T-cell (primary cell): Measurements from ENCODE around the gene SEZ6L2. TPM values are rescaled to one million over a fixed set of nuclear protein-coding genes. Genes with fewer than 3 reads are reported as not detected.

Experiments used
- ATAC-seq, 4 experiments: fragments of 200-7000 bp in 3 of 4; fragments of 150-1000 bp in 1 of 4; cut with Tn5 transposase; replicated peaks in 1 of 4; 1 replicate in 3 of 4; 2 replicates in 1 of 4; pipeline ENCODE4 v1.10.0; 2021; ENCODE audit warnings: moderate library complexity in 3 of 4, mild to moderate bottlenecking in 2 of 4, moderate number of reproducible peaks in 1 of 4
- CTCF ChIA-PET, 2 donors: fragments of 300-600 bp; sonication (Branson Sonifier 250); formaldehyde crosslinking; loops; one replicate each; lab custom pipeline; 2022; ENCODE audit warnings: antibody characterized with exemption in 2 of 2; lab: Charles Lee
- POLR2A ChIA-PET, 2 donors: fragments of 300-600 bp; sonication (Branson Sonifier 250); formaldehyde crosslinking; loops; one replicate each; lab custom pipeline; 2022; ENCODE audit warnings: antibody characterized with exemption in 2 of 2; lab: Charles Lee
- DNase-seq, 35 experiments: peaks; one replicate each; pipeline versions ENCODE4 v3.0.0 to v3.0.0-alpha.2; 2013 to 2023
- H3K27ac ChIP-seq: one replicate; pipeline ENCODE4 v1.5.1; 2013; ENCODE audit warnings: low read length
- H3K27me3 ChIP-seq, 2 experiments: replicated peaks in 1 of 2; 1 replicate in 1 of 2; 2 replicates in 1 of 2; pipeline versions ENCODE4 v1.6.1 to v1.7.0; 2013; ENCODE audit warnings: low read length in 1 of 2, mixed read lengths in 1 of 2; ENCODE audit not compliant: control insufficient read depth in 2 of 2, insufficient read depth in 2 of 2; ENCODE audit errors: extremely low read depth in 1 of 2
- H3K36me3 ChIP-seq, 2 donors: 1 replicate in 1 of 2; 2 replicates in 1 of 2; pipeline versions ENCODE4 v1.6.1 to v1.7.0; 2013; ENCODE audit warnings: low read length in 1 of 2; ENCODE audit not compliant: control insufficient read depth in 2 of 2, insufficient read depth in 1 of 2; ENCODE audit errors: extremely low read depth in 1 of 2
- H3K4me1 ChIP-seq, 2 experiments: 1 replicate in 1 of 2; 2 replicates in 1 of 2; pipeline versions ENCODE4 v1.6.1 to v1.7.0; 2013; ENCODE audit warnings: low read length in 2 of 2, mixed read lengths in 1 of 2; ENCODE audit not compliant: insufficient read depth in 2 of 2, control insufficient read depth in 1 of 2; ENCODE audit errors: extremely low read depth in 1 of 2
- H3K4me3 ChIP-seq, 2 donors: 1 replicate in 1 of 2; 2 replicates in 1 of 2; pipeline versions ENCODE4 v1.5.1 to v1.7.0; 2013; ENCODE audit warnings: mild to moderate bottlenecking in 2 of 2, low read length in 1 of 2, moderate library complexity in 1 of 2; ENCODE audit not compliant: control insufficient read depth in 1 of 2; ENCODE audit errors: extremely low read depth in 1 of 2
- H3K9me3 ChIP-seq: 2 replicates; pipeline ENCODE4 v1.7.0; 2013
- H3K27ac Mint-ChIP-seq, 2 donors: one replicate each; pipeline ENCODE4 v1.8.0; 2020 to 2021; ENCODE audit warnings: mild to moderate bottlenecking in 2 of 2, mixed read lengths in 2 of 2
- H3K27me3 Mint-ChIP-seq, 2 donors: one replicate each; pipeline ENCODE4 v1.8.0; 2021 to 2022; ENCODE audit warnings: mixed read lengths in 2 of 2
- H3K36me3 Mint-ChIP-seq: one replicate; pipeline ENCODE4 v1.8.0; 2021; ENCODE audit warnings: mixed read lengths
- H3K4me1 Mint-ChIP-seq, 3 donors: one replicate each; pipeline ENCODE4 v1.8.0; 2020 to 2022; ENCODE audit warnings: mixed read lengths in 3 of 3, mild to moderate bottlenecking in 1 of 3
- H3K4me3 Mint-ChIP-seq, 3 donors: one replicate each; pipeline ENCODE4 v1.8.0; 2020 to 2022; ENCODE audit warnings: mild to moderate bottlenecking in 3 of 3, mixed read lengths in 3 of 3, moderate library complexity in 3 of 3
- H3K9me3 Mint-ChIP-seq, 3 donors: one replicate each; pipeline ENCODE4 v1.8.0; 2020 to 2022; ENCODE audit warnings: mixed read lengths in 3 of 3
- WGBS: methylation state at CpG from one replicate; pipeline ENCODE4 v1.1.5; 2013; ENCODE audit warnings: missing lambda C conversion rate; ENCODE audit not compliant: insufficient coverage; 5-methylcytosine and 5-hydroxymethylcytosine counted together
- total RNA-seq, 35 experiments: library from RNA in 6 of 35; stranded (reverse) in 6 of 35; fragments of 120-200 nt in 1 of 35; gene quantifications; one replicate each; pipeline versions ENCODE4 v1.2.1 to v1.2.4 and lab custom pipeline; 2013 to 2026

The SEZ6L2 gene
- total RNA-seq, 5 donors from 2014 or later (not counting 1 experiment from before 2014, with no cell fraction given): 0.16 to 0.82 (median 0.47) TPM; not detected in 2

GRCh38 chr16:29863669-29863984, 35.7 kb downstream of the SEZ6L2 start:
- Mint-ChIP-seq H3K36me3 (peaks cover 18% of the 10 kb centered on the region), H3K27ac (peak overlapping the region; percentile 99 to 100), H3K4me3 (peak overlapping the region in 2 of 3 donors; percentile 91 to 94), H3K9me3 (no peaks in the 10 kb centered on the region), H3K27me3 (no peaks in the 10 kb centered on the region), H3K4me1 (peaks cover 20 to 33% (median 21%) of the 10 kb centered on the region in 3 donors)
- WGBS: no CpG with 5 or more reads among the region's 16 CpGs
- no peaks in the 10 kb centered on the region for H3K9me3 ChIP-seq
- H3K27me3 ChIP-seq: peaks cover 0 to 4% of the 10 kb centered on the region in 2 experiments
- POLR2A ChIA-PET: no interaction called here
- DNase-seq: no peak
- H3K4me3 ChIP-seq: peak overlapping the region in 1 of 2 donors; percentile 2
- no peak for ATAC-seq
- CTCF ChIA-PET: interaction anchor here in 1 of 2 donors (0.5 to 1.6 kb wide), 2 partner anchors 15 to 1041 kb away, joined by 3 to 4 read pairs; partner anchors contain the start of gene ATXN2L
- H3K27ac ChIP-seq: peak overlapping the region; percentile 99
- H3K4me1 ChIP-seq: peaks cover 5 to 31% of the 10 kb centered on the region in 2 experiments
- H3K36me3 ChIP-seq: peaks cover 12 to 26% of the 10 kb centered on the region in 2 donors

GRCh38 chr16:29862884-29863668, 36.3 kb downstream of the SEZ6L2 start, which contains the start of gene CDIPT:
Gene CDIPT, minus strand, starts transcription at chr16:29863226. Its CDS starts 369 bp downstream, at chr16:29862857.
- Histone ChIP-seq H3K9me3 (no peaks in the 10 kb centered on the region), H3K36me3 (peaks cover 15 to 31% of the 10 kb centered on the region in 2 donors), H3K27me3 (peaks cover 0 to 4% of the 10 kb centered on the region in 2 experiments), H3K27ac (peak within 1 kb of the TSS; percentile 99), H3K4me3 (peak within 1 kb of the TSS; percentile 82 to 83), H3K4me1 (peaks cover 5 to 31% of the 10 kb centered on the region in 2 experiments)
- peak within 1 kb of the TSS; percentile 91 to 94 (median 94) for H3K4me3 Mint-ChIP-seq
- peaks cover 20 to 33% (median 23%) of the 10 kb centered on the region in 3 donors for H3K4me1 Mint-ChIP-seq
- H3K27me3 Mint-ChIP-seq: no peaks in the 10 kb centered on the region
- CTCF ChIA-PET: interaction anchor here in 1 of 2 donors (0.5 to 1.6 kb wide), 2 partner anchors 15 to 1041 kb away, joined by 3 to 4 read pairs; partner anchors contain the start of gene ATXN2L
- peak within 1 kb of the TSS; percentile 99 to 100 for H3K27ac Mint-ChIP-seq
- ATAC-seq: peak; percentile 97 to 98 (median 98)
- 0% methylated on average over 26 of the region's 57 CpGs for WGBS
- no peaks in the 10 kb centered on the region for H3K9me3 Mint-ChIP-seq
- POLR2A ChIA-PET: interaction anchor here in 1 of 2 donors (0.8 kb wide), 1 partner anchor 58 kb away, joined by 4 read pairs; no protein-coding TSS in a partner anchor
- peak; percentile 85 to 97 (median 92) for DNase-seq
- H3K36me3 Mint-ChIP-seq: peaks cover 22% of the 10 kb centered on the region

DNA sequence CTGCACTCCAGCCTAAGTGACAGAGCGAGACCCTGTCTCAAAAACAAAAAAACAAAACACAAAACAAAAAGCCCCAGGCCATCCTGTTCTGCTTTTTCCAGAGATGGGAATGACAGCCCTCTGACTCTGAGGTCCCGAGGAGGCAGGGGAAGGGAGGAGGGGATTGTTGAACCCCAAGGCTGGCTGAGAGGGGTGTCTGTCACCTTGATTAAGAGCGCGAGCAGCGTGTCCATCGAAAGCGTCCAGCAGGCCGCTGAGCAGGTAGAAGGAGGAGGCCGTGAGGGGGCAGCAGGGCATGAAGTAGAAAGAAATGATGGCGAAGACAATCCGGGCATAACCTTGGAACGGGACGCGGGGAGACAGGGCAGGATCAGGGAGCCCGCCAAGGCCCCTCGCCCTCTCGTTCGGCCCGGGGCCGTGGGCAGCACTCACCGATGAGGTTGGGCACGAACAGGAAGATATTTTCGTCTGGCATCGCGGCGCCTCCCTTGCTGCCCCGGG, 36.9 kb downstream of the SEZ6L2 start:
- DNase-seq (peak in 1 of 35 experiments; percentile 8), ATAC-seq (peak in 1 of 4 experiments; percentile 1)
- H3K4me1 ChIP-seq: peaks cover 5 to 31% of the 10 kb centered on the region in 2 experiments
- Mint-ChIP-seq H3K36me3 (peaks cover 22% of the 10 kb centered on the region), H3K4me1 (peaks cover 20 to 33% (median 23%) of the 10 kb centered on the region in 3 donors), H3K4me3 (peak overlapping the region; percentile 91 to 94 (median 94)), H3K27me3 (no peaks in the 10 kb centered on the region), H3K9me3 (no peaks in the 10 kb centered on the region), H3K27ac (peak overlapping the region; percentile 92 to 93)
- peak overlapping the region; percentile 11 for H3K27ac ChIP-seq
- CTCF ChIA-PET: no interaction called here
- H3K9me3 ChIP-seq: no peaks in the 10 kb centered on the region
- peaks cover 0 to 3% of the 10 kb centered on the region in 2 experiments for H3K27me3 ChIP-seq
- peak overlapping the region; percentile 82 to 83 for H3K4me3 ChIP-seq
- 0% methylated on average over 26 of the region's 27 CpGs for WGBS
- POLR2A ChIA-PET: no interaction called here
- peaks cover 15 to 32% of the 10 kb centered on the region in 2 donors for H3K36me3 ChIP-seq

DNA sequence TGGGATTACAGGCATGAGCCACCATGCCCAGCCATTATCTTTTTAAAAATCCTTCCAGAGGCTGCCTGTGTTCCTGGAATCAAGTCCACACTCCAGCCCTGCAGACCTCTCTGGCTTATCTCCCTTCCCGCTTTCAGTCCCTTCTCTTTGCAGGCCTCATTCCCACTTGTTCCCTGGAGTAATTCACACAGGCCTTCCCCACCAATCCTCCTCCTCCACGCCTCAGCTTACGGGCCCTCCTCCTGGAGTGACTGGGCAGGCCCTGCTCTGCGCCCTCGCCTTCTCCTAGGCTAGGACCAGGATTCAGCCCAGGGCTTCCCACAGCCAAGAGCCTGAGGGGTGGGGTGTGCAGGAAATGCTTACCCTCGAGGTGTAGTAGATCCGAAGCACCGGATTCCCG, 39.1 kb downstream of the SEZ6L2 start:
- Histone ChIP-seq H3K4me3 (no peak overlapping the region), H3K27me3 (no peaks in the 10 kb centered on the region), H3K4me1 (peaks cover 5 to 31% of the 10 kb centered on the region in 2 experiments), H3K9me3 (no peaks in the 10 kb centered on the region), H3K27ac (no peak overlapping the region), H3K36me3 (peaks cover 15 to 32% of the 10 kb centered on the region in 2 donors)
- peak overlapping the region; percentile 91 to 94 (median 94) for H3K4me3 Mint-ChIP-seq
- H3K36me3 Mint-ChIP-seq: peaks cover 22% of the 10 kb centered on the region
- no peaks in the 10 kb centered on the region for H3K27me3 Mint-ChIP-seq
- ATAC-seq: no peak
- ChIA-PET CTCF (no interaction called here), POLR2A (no interaction called here)
- peaks cover 20 to 33% (median 23%) of the 10 kb centered on the region in 3 donors for H3K4me1 Mint-ChIP-seq
- H3K9me3 Mint-ChIP-seq: no peaks in the 10 kb centered on the region
- DNase-seq: no peak
- H3K27ac Mint-ChIP-seq: no peak overlapping the region
- WGBS: 90% methylated on average over 7 of the region's 9 CpGs

GRCh38 chr16:29858974-29859373, 40.4 kb downstream of the SEZ6L2 start:
- peaks cover 5 to 31% of the 10 kb centered on the region in 2 experiments for H3K4me1 ChIP-seq
- Mint-ChIP-seq H3K4me1 (peaks cover 20 to 31% (median 23%) of the 10 kb centered on the region in 3 donors), H3K9me3 (no peaks in the 10 kb centered on the region), H3K36me3 (peaks cover 22% of the 10 kb centered on the region), H3K27ac (no peak overlapping the region), H3K27me3 (no peaks in the 10 kb centered on the region), H3K4me3 (no peak overlapping the region)
- 97% methylated on average over 17 of the region's 19 CpGs for WGBS
- ATAC-seq (no peak), DNase-seq (no peak)
- peaks cover 15 to 32% of the 10 kb centered on the region in 2 donors for H3K36me3 ChIP-seq
- no peaks in the 10 kb centered on the region for H3K9me3 ChIP-seq
- ChIA-PET CTCF (no interaction called here), POLR2A (no interaction called here)
- H3K27ac ChIP-seq: no peak overlapping the region
- no peaks in the 10 kb centered on the region for H3K27me3 ChIP-seq
- H3K4me3 ChIP-seq: no peak overlapping the region
